OCI-LY7 (cell line): ENCODE data around the gene IFIH1. TPM values are rescaled to one million over a fixed set of nuclear protein-coding genes. Genes with fewer than 3 reads are reported as not detected.

Experiments used
- BruUV-seq: library from RNA; stranded (reverse); fragments of 400-500 nt; replicated peaks from 2 replicates; lab custom pipeline; 2021; lab: Mats Ljungman, UMichigan
- CTCF ChIA-PET: fragments of 300-600 bp; sonication (Branson Sonifier 250); formaldehyde crosslinking; loops from one replicate; lab custom pipeline; 2022; ENCODE audit warnings: antibody characterized with exemption; ENCODE audit not compliant: unreplicated experiment; lab: Charles Lee
- POLR2A ChIA-PET: fragments of 300-600 bp; sonication (Branson Sonifier 250); formaldehyde crosslinking; loops from one replicate; lab custom pipeline; 2022; ENCODE audit warnings: antibody characterized with exemption; lab: Charles Lee
- DNase-seq: peaks from one replicate; pipeline ENCODE4 v3.0.0-alpha.2; 2015; ENCODE audit warnings: low spot score
- H2AFZ ChIP-seq: fragments of 200-600 bp; sonication (generic), shearing (Covaris generic); 2 replicates; pipeline ENCODE4 v1.6.1; 2014; ENCODE audit warnings: mild to moderate bottlenecking, antibody characterized with exemption, low read length, moderate library complexity
- H3K27ac ChIP-seq: fragments of 200-600 bp; sonication (generic); 2 replicates; pipeline ENCODE4 v1.5.1; 2014; ENCODE audit warnings: mixed run types, low read depth, mild to moderate bottlenecking, moderate library complexity, low read length, inconsistent platforms; ENCODE audit not compliant: poor library complexity, severe bottlenecking
- H3K36me3 ChIP-seq: fragments of 200-600 bp; sonication (generic); 2 replicates; pipeline ENCODE4 v1.6.1; 2014; ENCODE audit warnings: mild to moderate bottlenecking, antibody characterized with exemption, low read length, moderate library complexity, mixed read lengths; ENCODE audit not compliant: insufficient read depth
- H3K4me1 ChIP-seq: fragments of 200-600 bp; sonication (generic); 2 replicates; pipeline ENCODE4 v1.5.1; 2014; ENCODE audit warnings: mild to moderate bottlenecking, low read length; ENCODE audit not compliant: insufficient read depth, poor library complexity, severe bottlenecking
- H3K4me2 ChIP-seq: fragments of 200-600 bp; sonication (generic); 2 replicates; pipeline ENCODE4 v1.6.1; 2014; ENCODE audit warnings: mild to moderate bottlenecking, low read length
- H3K4me3 ChIP-seq: fragments of 200-600 bp; sonication (generic); 2 replicates; pipeline ENCODE4 v1.5.1; 2014; ENCODE audit warnings: mild to moderate bottlenecking, low read depth, low read length; ENCODE audit not compliant: poor library complexity, severe bottlenecking
- H3K79me2 ChIP-seq: fragments of 200-600 bp; sonication (generic); 2 replicates; pipeline ENCODE4 v1.6.1; 2016; ENCODE audit warnings: low read depth, mild to moderate bottlenecking, low read length, moderate library complexity, mixed read lengths; ENCODE audit not compliant: insufficient read depth
- H3K9me2 ChIP-seq: fragments of 200-600 bp; sonication (generic); 2 replicates; pipeline ENCODE4 v1.6.1; 2016; ENCODE audit warnings: mild to moderate bottlenecking, low read length, mixed read lengths; ENCODE audit not compliant: insufficient read depth
- H3K9me3 ChIP-seq: fragments of 200-600 bp; sonication (generic); 2 replicates; pipeline ENCODE4 v1.6.1; 2014; ENCODE audit warnings: mild to moderate bottlenecking, mixed run types, low read length, mixed read lengths
- H4K20me1 ChIP-seq: fragments of 200-600 bp; sonication (generic); 2 replicates; pipeline ENCODE4 v1.6.1; 2014; ENCODE audit warnings: mild to moderate bottlenecking, antibody characterized with exemption, low read length, moderate library complexity, mixed read lengths; ENCODE audit not compliant: insufficient read depth
- EZH2phosphoT487 ChIP-seq: fragments of 200-600 bp; sonication (generic); IDR thresholded peaks from 2 replicates; pipeline ENCODE4 v1.6.1; 2018; ENCODE audit warnings: low read depth, borderline replicate concordance, mild to moderate bottlenecking, mixed run types, antibody characterized with exemption, low read length, moderate library complexity, mixed read lengths
- intact Hi-C: fragments of 100-400 bp; cut with micrococcal nuclease; formaldehyde crosslinking; loops from one replicate; pipeline ENCODE4 v1.10.0; 2022; ENCODE audit not compliant: unreplicated experiment
- total RNA-seq, 2 experiments: library from RNA; depleted of rRNA in 1 of 2; stranded (reverse); fragments of >200 nt in 1 of 2; shearing (Covaris generic) in 1 of 2; gene quantifications; 2 replicates each; pipeline ENCODE4 v1.2.3, GENCODE V29; 2014 to 2022
- TF ChIP-seq, protein P1 (sequence below): fragments of 200-600 bp; sonication (generic); conservative IDR thresholded peaks from 2 replicates; pipeline ENCODE4 v1.5.1; 2014; ENCODE audit warnings: mild to moderate bottlenecking, antibody characterized with exemption, low read length, moderate library complexity, mixed read lengths

The IFIH1 gene
- total RNA-seq, 2 experiments from 2014 or later = 10.6 to 12.3 TPM

DNA sequence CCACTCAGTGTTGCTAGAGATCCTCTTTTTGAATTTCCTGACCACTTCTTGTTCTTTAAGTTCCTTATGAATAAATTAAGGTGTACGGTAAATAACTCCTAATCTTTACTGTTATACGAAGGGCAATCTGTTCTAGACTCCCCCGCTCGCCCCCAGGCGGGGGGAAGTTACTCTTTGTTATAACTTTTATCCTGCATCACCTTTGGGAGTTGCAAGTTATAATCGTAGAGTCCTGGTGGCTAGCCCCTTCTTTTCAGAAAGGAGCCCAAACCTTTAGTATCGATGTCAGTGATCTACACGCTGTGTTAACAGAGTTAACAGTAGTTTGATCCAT is 26.1 kb upstream of the IFIH1 start:
- H3K4me3 ChIP-seq = peak overlapping the region; percentile 81
- DNase-seq = no peak
- H3K4me2 ChIP-seq = peak overlapping the region; percentile 76
- peak overlapping the region; percentile 59 for H3K27ac ChIP-seq
- intact Hi-C loops = loop anchor here (1.0 kb wide), 1 partner anchor 27 kb away; no protein-coding TSS in a partner anchor
- H3K4me1 ChIP-seq = peaks cover 22% of the 10 kb centered on the region
- CTCF ChIA-PET = no interaction called here
- 0 out of 2 replicates have a peak, but pooled peaks cover 9% of the 10 kb centered on the region for H4K20me1 ChIP-seq
- H2AFZ ChIP-seq = peak overlapping the region; percentile 72
- BruUV-seq = TSS peak; percentile 58
- TF ChIP-seq, protein P1, sequence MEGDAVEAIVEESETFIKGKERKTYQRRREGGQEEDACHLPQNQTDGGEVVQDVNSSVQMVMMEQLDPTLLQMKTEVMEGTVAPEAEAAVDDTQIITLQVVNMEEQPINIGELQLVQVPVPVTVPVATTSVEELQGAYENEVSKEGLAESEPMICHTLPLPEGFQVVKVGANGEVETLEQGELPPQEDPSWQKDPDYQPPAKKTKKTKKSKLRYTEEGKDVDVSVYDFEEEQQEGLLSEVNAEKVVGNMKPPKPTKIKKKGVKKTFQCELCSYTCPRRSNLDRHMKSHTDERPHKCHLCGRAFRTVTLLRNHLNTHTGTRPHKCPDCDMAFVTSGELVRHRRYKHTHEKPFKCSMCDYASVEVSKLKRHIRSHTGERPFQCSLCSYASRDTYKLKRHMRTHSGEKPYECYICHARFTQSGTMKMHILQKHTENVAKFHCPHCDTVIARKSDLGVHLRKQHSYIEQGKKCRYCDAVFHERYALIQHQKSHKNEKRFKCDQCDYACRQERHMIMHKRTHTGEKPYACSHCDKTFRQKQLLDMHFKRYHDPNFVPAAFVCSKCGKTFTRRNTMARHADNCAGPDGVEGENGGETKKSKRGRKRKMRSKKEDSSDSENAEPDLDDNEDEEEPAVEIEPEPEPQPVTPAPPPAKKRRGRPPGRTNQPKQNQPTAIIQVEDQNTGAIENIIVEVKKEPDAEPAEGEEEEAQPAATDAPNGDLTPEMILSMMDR = peak; percentile 30; the same call in 1 of the 2 replicates
- no peak for TF ChIP-seq EZH2phosphoT487
- no peaks in the 10 kb centered on the region for H3K9me2 ChIP-seq
- H3K36me3 ChIP-seq = 0 out of 2 replicates have a peak, but pooled peaks cover 3% of the 10 kb centered on the region
- POLR2A ChIA-PET = interaction anchor here (0.8 to 1.9 kb wide), 2 partner anchors 26 to 38 kb away, joined by 3 to 8 read pairs; partner anchors contain the start of gene IFIH1
- no peaks in the 10 kb centered on the region for H3K9me3 ChIP-seq
- peaks cover 19% of the 10 kb centered on the region; the same call in 1 of the 2 replicates for H3K79me2 ChIP-seq

DNA sequence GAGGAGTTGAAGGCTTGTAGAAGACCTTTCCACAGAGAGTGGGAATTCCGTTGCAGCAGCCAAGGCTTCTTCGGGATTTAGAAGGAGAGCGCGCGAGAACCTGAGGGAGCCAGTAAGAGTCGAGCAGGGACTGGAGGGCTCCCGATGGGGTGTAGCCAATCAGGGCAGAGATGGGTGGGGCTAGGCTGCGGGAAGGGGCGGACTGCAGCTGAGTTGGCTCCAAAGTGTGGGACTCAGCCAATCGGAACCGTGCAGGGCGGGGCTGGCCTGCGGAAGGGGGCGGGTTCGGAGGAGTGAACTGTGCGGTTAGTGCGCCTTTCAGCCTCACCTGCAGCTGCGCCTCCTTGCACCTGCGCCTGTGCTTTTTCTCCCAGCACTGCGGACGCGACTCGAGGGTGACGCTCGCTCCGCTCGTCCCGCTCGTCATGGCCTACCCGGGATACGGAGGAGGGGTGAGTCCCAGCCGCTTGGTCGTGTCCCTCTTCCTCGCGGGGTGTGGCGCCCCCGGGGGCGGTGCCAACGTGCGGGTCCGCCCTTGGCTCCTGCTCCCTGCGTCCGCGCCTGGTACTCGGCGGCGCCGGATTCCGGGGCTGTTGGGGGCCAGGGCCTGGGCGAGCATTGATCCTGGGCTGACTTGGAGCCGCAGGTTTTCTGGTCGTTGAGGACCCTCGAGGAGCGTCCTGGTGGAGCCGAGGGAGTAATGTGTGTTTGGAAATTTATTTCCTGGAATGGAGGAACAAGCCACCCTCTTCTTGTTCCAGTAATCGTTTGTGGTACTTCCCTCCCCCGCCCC is 25.5 kb upstream of the IFIH1 start, which contains the start of gene GCA:
TSS of gene GCA (plus strand) at position 309 of the 793 bp plus-strand sequence. CDS start at position 426, 117 bp downstream.
- H3K4me3 ChIP-seq = peak within 1 kb of the TSS; percentile 81
- no peaks in the 10 kb centered on the region for H3K9me3 ChIP-seq
- no peaks in the 10 kb centered on the region for H3K9me2 ChIP-seq
- peaks cover 19% of the 10 kb centered on the region; the same call in 1 of the 2 replicates for H3K79me2 ChIP-seq
- peak within 1 kb of the TSS; percentile 76 for H3K4me2 ChIP-seq
- TF ChIP-seq, protein P1 = no peak
- no peak for TF ChIP-seq EZH2phosphoT487
- ChIA-PET POLR2A (interaction anchor here (0.9 to 1.9 kb wide), 4 partner anchors 14 to 35 kb away, joined by 3 to 8 read pairs (median 3); partner anchors contain the start of gene IFIH1), CTCF (no interaction called here)
- peaks cover 22% of the 10 kb centered on the region for H3K4me1 ChIP-seq
- peak; percentile 95 for DNase-seq
- H2AFZ ChIP-seq = peak within 1 kb of the TSS; percentile 84
- H3K27ac ChIP-seq = peak within 1 kb of the TSS; percentile 59
- intact Hi-C loops = loop anchor here (1.0 kb wide), 1 partner anchor 27 kb away; no protein-coding TSS in a partner anchor
- BruUV-seq = no TSS peak
- 0 out of 2 replicates have a peak, but pooled peaks cover 9% of the 10 kb centered on the region for H4K20me1 ChIP-seq
- 0 out of 2 replicates have a peak, but pooled peaks cover 3% of the 10 kb centered on the region for H3K36me3 ChIP-seq
